Right lobe of liver (tissue), 6 donors: ENCODE measurements around the gene PCCA. TPM values are rescaled to one million over a fixed set of nuclear protein-coding genes. Genes with fewer than 3 reads are reported as not detected.
"Not testable (repeated sequence)": the region's sequence is repeated elsewhere in the genome, so short reads cannot be mapped to it uniquely, and the experiment has no call there.

ENCODE experiments used
- ATAC-seq, 4 donors: fragments of 200-7000 bp; cut with Tn5 transposase; one replicate each; pipeline ENCODE4 v1.9.1; 2020; ENCODE audit warnings: mild to moderate bottlenecking in 4 of 4, moderate library complexity in 4 of 4
- DNase-seq, 3 donors: peaks; one replicate each; pipeline ENCODE4 v3.0.0-alpha.2; 2020
- H3K27ac ChIP-seq, 3 donors: fragments of 200-600 bp; one replicate each; pipeline ENCODE4 v1.8.0; 2022
- H3K27me3 ChIP-seq, 2 donors: fragments of 200-600 bp; one replicate each; pipeline ENCODE4 v1.8.0; 2022
- H3K36me3 ChIP-seq, 4 donors: fragments of 200-600 bp; sonication (generic) in 1 of 4; one replicate each; pipeline versions ENCODE4 v1.5.1 to v1.8.0; 2017 to 2022; ENCODE audit warnings: control low read depth in 1 of 4
- H3K4me1 ChIP-seq, 4 donors: fragments of 200-600 bp; sonication (generic) in 1 of 4; one replicate each; pipeline versions ENCODE4 v1.5.1 to v1.8.0; 2017 to 2022; ENCODE audit warnings: control low read depth in 1 of 4
- H3K4me3 ChIP-seq, 3 donors: fragments of 200-600 bp; one replicate each; pipeline ENCODE4 v1.8.0; 2022
- H3K9me3 ChIP-seq, 4 donors: fragments of 200-600 bp; sonication (generic) in 1 of 4; one replicate each; pipeline versions ENCODE4 v1.5.1 to v1.8.0; 2017 to 2022; ENCODE audit warnings: control low read depth in 1 of 4
- CTCF ChIP-seq, 4 donors: fragments of 200-600 bp in 3 of 4; fragments of 450-650 bp in 1 of 4; IDR thresholded peaks; one replicate each; pipeline versions ENCODE4 v1.5.1 to v1.8.0; 2016 to 2022; ENCODE audit warnings: antibody characterized with exemption in 4 of 4, mild to moderate bottlenecking in 2 of 4
- POLR2A ChIP-seq: fragments of 450-650 bp; IDR thresholded peaks from one replicate; pipeline ENCODE4 v1.6.1; 2017; ENCODE audit warnings: antibody characterized with exemption, mild to moderate bottlenecking
- WGBS: methylation state at CpG from one replicate; pipeline ENCODE4 v1.1.6; 2018; ENCODE audit warnings: low coverage, low lambda C conversion rate; ENCODE audit not compliant: insufficient coverage; ENCODE audit errors: missing lambda C conversion rate; 5-methylcytosine and 5-hydroxymethylcytosine counted together
- intact Hi-C, 2 donors: fragments of 100-400 bp; cut with DNase I; formaldehyde crosslinking; loops; one replicate each; pipeline versions ENCODE4 v1.11.2 to v1.14.1; 2022
- small RNA-seq, 2 experiments: library from RNA; depleted of rRNA; stranded (forward); fragments of <200 nt; gene quantifications; one replicate each; pipeline ENCODE3, GENCODE V24; 2016
- total RNA-seq, 6 experiments: library from RNA; depleted of rRNA in 2 of 6; stranded (reverse); fragments of >200 nt in 2 of 6; fragmentation: NEBNext Ultra II Directional in 3 of 6; extraction: Animal tissue kit (Norgen Biotek cat#: 25700) in 3 of 6; gene quantifications; one replicate each; pipeline versions ENCODE4 v1.1.0 to v1.2.4, GENCODE V29; 2016 to 2023
- donor health status: DM: no; HTN: yes; CAD: no.
- donor health status: DM: no; HTN: no; CAD: no.
- donor health status: DM: no; HTN: no; CAD: no.
- donor health status: DM: no; HTN: yes; CAD: no.
- donor health status: DM: no; HTN: yes; CAD: no.

The PCCA gene
- total RNA-seq, 6 experiments from 2014 or later = 58.2 to 161 (median 85.2) TPM

DNA sequence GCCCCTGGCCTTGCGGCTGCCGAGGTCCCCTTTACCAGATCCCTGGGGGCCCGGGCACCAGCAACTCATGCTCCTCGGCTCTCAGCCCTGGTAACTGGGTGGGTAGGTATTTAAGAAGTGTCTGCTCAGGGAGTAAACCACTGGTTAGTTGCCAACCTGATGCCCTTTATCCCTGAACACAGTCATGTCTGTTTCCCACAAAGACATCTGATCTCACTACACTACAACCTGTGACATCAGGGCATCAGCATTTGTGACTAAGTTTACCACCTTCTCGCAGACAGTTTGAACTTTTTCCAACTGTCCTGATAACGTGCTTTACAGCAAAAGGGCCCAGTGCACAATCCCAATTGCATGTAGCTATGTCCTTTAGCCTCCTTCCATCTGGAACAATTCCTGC lies 477.6 kb downstream of the PCCA start:
- Histone ChIP-seq H3K27ac (no peak overlapping the region), H3K36me3 (no peaks in the 10 kb centered on the region), H3K27me3 (no peaks in the 10 kb centered on the region), H3K4me1 (peaks cover 0 to 20% (median 8%) of the 10 kb centered on the region in 4 donors), H3K4me3 (no peak overlapping the region), H3K9me3 (no peaks in the 10 kb centered on the region)
- intact Hi-C loops = no loop called here
- 75% methylated on average over 4 of the region's 6 CpGs for WGBS
- DNase-seq (no peak), ATAC-seq (no peak)
- TF ChIP-seq POLR2A (no peak), CTCF (IDR thresholded peaks at IDR 0.05) (no peak)

DNA sequence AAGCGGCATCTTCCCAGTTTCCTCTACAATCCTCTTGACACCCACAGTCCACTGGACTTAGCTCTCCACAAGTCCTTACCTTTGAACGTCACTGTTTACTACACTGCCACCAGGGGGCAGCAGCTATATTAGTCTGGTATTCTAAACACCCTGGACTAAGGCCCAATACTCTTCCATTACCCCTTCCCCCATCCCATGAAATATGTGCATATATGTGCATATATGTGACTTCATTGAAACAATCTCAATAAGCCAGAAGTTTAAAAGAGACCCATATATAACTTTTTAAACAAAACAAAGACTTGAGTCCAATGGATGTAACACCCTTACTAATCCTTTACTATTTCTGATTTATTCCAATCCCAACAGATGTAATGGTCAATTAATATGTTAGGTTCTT lies 484.2 kb downstream of the PCCA start:
- 16% methylated on average over 2 of the region's 2 CpGs for WGBS
- H3K27ac ChIP-seq = no peak overlapping the region
- intact Hi-C loops = no loop called here
- peak; percentile 65 to 79 (median 72) for DNase-seq
- H3K9me3 ChIP-seq = no peaks in the 10 kb centered on the region
- H3K27me3 ChIP-seq = no peaks in the 10 kb centered on the region
- TF ChIP-seq CTCF (IDR thresholded peaks at IDR 0.05) (peak; percentile 73 to 85 (median 82)), POLR2A (no peak)
- H3K4me1 ChIP-seq = peaks cover 0 to 5% (median 0%) of the 10 kb centered on the region in 4 donors
- H3K4me3 ChIP-seq = no peak overlapping the region
- H3K36me3 ChIP-seq = no peaks in the 10 kb centered on the region
- ATAC-seq = peak; percentile 98

- H3K27ac ChIP-seq, intact Hi-C loops, H3K27me3 ChIP-seq, H3K4me1 ChIP-seq, H3K36me3 ChIP-seq, ATAC-seq, DNase-seq, H3K4me3 ChIP-seq, H3K9me3 ChIP-seq: not testable (repeated sequence)
- 95% methylated on average over 3 of the region's 4 CpGs for WGBS
These were observed 488.3 kb downstream of the PCCA start for GRCh38 chr13:100577239-100577638.

Small RNAs within 50 kb of the gene (small RNA-seq; reads per million reads assigned to genes)
- gene AL356575.1 = 0 reads per million in 2 experiments

Other genes starting within 250 kb of the PCCA start
- not detected for gene ZIC5, start 117.3 kb upstream of the PCCA start, total RNA-seq
- under 1 TPM in 1 of 6 experiments, not detected in 5; 0.24 TPM for gene ZIC2, start 107.3 kb upstream of the PCCA start, total RNA-seq